B cell (primary cell): ENCODE measurements around the gene CPT1A. TPM values are rescaled to one million over a fixed set of nuclear protein-coding genes. Genes with fewer than 3 reads are reported as not detected.

Source experiments
- ATAC-seq: fragments of 200-7000 bp; cut with Tn5 transposase; one replicate; pipeline ENCODE4 v1.10.0; 2021; ENCODE audit warnings: low read depth, mild to moderate bottlenecking, moderate number of reproducible peaks, moderate library complexity
- CTCF ChIA-PET: fragments of 350-600 bp; sonication (Branson Sonifier 250); formaldehyde crosslinking; loops from one replicate; lab custom pipeline; 2021; ENCODE audit warnings: antibody characterized with exemption, inconsistent platforms; lab: Charles Lee
- POLR2A ChIA-PET: fragments of 350-600 bp; sonication (Branson Sonifier 250); formaldehyde crosslinking; loops from one replicate; lab custom pipeline; 2021; ENCODE audit warnings: antibody characterized with exemption; lab: Charles Lee
- DNase-seq: peaks from one replicate; pipeline ENCODE4 v3.0.0; 2013
- H2AFZ ChIP-seq: 2 replicates; pipeline ENCODE4 v1.6.1; 2012; ENCODE audit warnings: mild to moderate bottlenecking, low read depth, low read length; ENCODE audit not compliant: insufficient read depth, poor library complexity, severe bottlenecking
- H3K27ac ChIP-seq, 2 donors: 1 replicate in 1 of 2; 2 replicates in 1 of 2; pipeline ENCODE4 v1.5.1; 2012 to 2013; ENCODE audit warnings: low read length in 2 of 2, mild to moderate bottlenecking in 2 of 2, moderate library complexity in 1 of 2
- H3K27me3 ChIP-seq, 4 experiments: fragments of 200-600 bp in 1 of 4; sonication (generic) in 1 of 4; replicated peaks in 1 of 4; 1 replicate in 2 of 4; 2 replicates in 2 of 4; pipeline versions ENCODE4 v1.6.1 to v1.7.0; 2013 to 2016; ENCODE audit warnings: low read length in 3 of 4, mild to moderate bottlenecking in 2 of 4, mixed read lengths in 1 of 4, moderate library complexity in 1 of 4; ENCODE audit not compliant: insufficient read depth in 4 of 4, control insufficient read depth in 3 of 4; ENCODE audit errors: control extremely low read depth in 1 of 4
- H3K36me3 ChIP-seq, 2 experiments: replicated peaks in 1 of 2; 1 replicate in 1 of 2; 2 replicates in 1 of 2; pipeline versions ENCODE4 v1.6.1 to v1.7.1; 2013; ENCODE audit warnings: low read length in 1 of 2; ENCODE audit not compliant: insufficient read depth in 2 of 2, control insufficient read depth in 1 of 2; ENCODE audit errors: control extremely low read depth in 1 of 2, extremely low read depth in 1 of 2
- H3K4me1 ChIP-seq, 2 donors: fragments of 200-600 bp in 1 of 2; sonication (generic) in 1 of 2; 1 replicate in 1 of 2; 2 replicates in 1 of 2; pipeline versions ENCODE4 v1.5.1 to v1.6.1; 2013 to 2017; ENCODE audit warnings: low read length in 2 of 2; ENCODE audit not compliant: control insufficient read depth in 2 of 2, insufficient read depth in 2 of 2
- H3K4me2 ChIP-seq: replicated peaks from 2 replicates; pipeline ENCODE3; 2012; ENCODE audit warnings: mild to moderate bottlenecking, low read depth, low read length; ENCODE audit not compliant: poor library complexity, severe bottlenecking
- H3K4me3 ChIP-seq, 5 experiments: fragments of 200-600 bp in 1 of 5; sonication (generic) in 1 of 5; 1 replicate in 3 of 5; 2 replicates in 2 of 5; pipeline versions ENCODE4 v1.5.1 to v1.7.0; 2011 to 2016; ENCODE audit warnings: low read length in 4 of 5, mild to moderate bottlenecking in 4 of 5, low read depth in 2 of 5, control low read depth in 1 of 5, moderate library complexity in 1 of 5; ENCODE audit not compliant: insufficient read depth in 1 of 5; ENCODE audit errors: control extremely low read depth in 1 of 5, extremely low read depth in 1 of 5
- H3K79me2 ChIP-seq: fragments of 200-600 bp; sonication (generic); one replicate; pipeline ENCODE4 v1.6.0; 2016; ENCODE audit warnings: low read length; ENCODE audit not compliant: control insufficient read depth, insufficient read depth
- H3K9ac ChIP-seq: fragments of 200-600 bp; sonication (generic); 2 replicates; pipeline ENCODE4 v1.6.1; 2017; ENCODE audit warnings: mild to moderate bottlenecking, low read length, moderate library complexity
- H3K9me3 ChIP-seq, 3 donors: one replicate each; pipeline versions ENCODE4 v1.6.1 to v1.7.1; 2013; ENCODE audit warnings: low read length in 2 of 3; ENCODE audit not compliant: control insufficient read depth in 2 of 3, insufficient read depth in 1 of 3; ENCODE audit errors: control extremely low read depth in 1 of 3
- H4K20me1 ChIP-seq: 2 replicates; pipeline ENCODE4 v1.6.0; 2012; ENCODE audit warnings: mild to moderate bottlenecking, low read length; ENCODE audit not compliant: insufficient read depth, control insufficient read depth, poor library complexity, severe bottlenecking
- H3K27ac Mint-ChIP-seq: one replicate; pipeline ENCODE4 v1.8.0; 2021; ENCODE audit warnings: mixed read lengths
- H3K27me3 Mint-ChIP-seq: one replicate; pipeline ENCODE4 v1.8.0; 2021; ENCODE audit warnings: mixed read lengths
- H3K4me1 Mint-ChIP-seq: one replicate; pipeline ENCODE4 v1.8.0; 2021; ENCODE audit warnings: mixed read lengths
- H3K4me3 Mint-ChIP-seq: one replicate; pipeline ENCODE4 v1.8.0; 2021; ENCODE audit warnings: mixed read lengths
- H3K9me3 Mint-ChIP-seq: one replicate; pipeline ENCODE4 v1.8.0; 2022; ENCODE audit warnings: mixed read lengths; ENCODE audit not compliant: insufficient read depth
- EZH2 ChIP-seq: IDR thresholded peaks from 2 replicates; pipeline ENCODE4 v1.6.1; 2012; ENCODE audit warnings: borderline replicate concordance, low read depth, mild to moderate bottlenecking, moderate library complexity, low read length; ENCODE audit not compliant: insufficient read depth, poor library complexity, severe bottlenecking
- WGBS: methylation state at CpG from one replicate; pipeline ENCODE4 v1.1.5; 2013; ENCODE audit warnings: missing lambda C conversion rate; ENCODE audit not compliant: insufficient coverage; 5-methylcytosine and 5-hydroxymethylcytosine counted together
- intact Hi-C: fragments of 100-400 bp; cut with micrococcal nuclease; formaldehyde crosslinking; loops from one replicate; pipeline ENCODE4 v1.10.0; 2022
- polyA minus RNA-seq: library from RNA; depleted of rRNA, polyadenylated mRNA; stranded (reverse); fragments of >200 nt; gene quantifications from 2 replicates; pipeline ENCODE4 v1.2.3, GENCODE V29; 2012
- polyA plus RNA-seq: library from polyadenylated mRNA; depleted of rRNA; stranded (reverse); fragments of >200 nt; gene quantifications from 2 replicates; pipeline ENCODE4 v1.2.3, GENCODE V29; 2012
- total RNA-seq, 2 donors: library from RNA; stranded (reverse); fragments of 120-200 nt in 1 of 2; gene quantifications; 1 replicate in 1 of 2; 2 replicates in 1 of 2; pipeline versions ENCODE4 v1.2.3 to v1.2.4, GENCODE V29; 2013 to 2022
- TF ChIP-seq, protein P1 (sequence below): fragments of 200-600 bp; IDR thresholded peaks from one replicate; pipeline ENCODE4 v1.8.0; 2022; ENCODE audit warnings: antibody characterized with exemption, mild to moderate bottlenecking

CPT1A gene
- total RNA-seq (40.8 and 45.2 TPM in 2 replicates), polyA plus RNA-seq (4.7 and 15.6 TPM in 2 replicates), polyA minus RNA-seq (7.6 and 20.6 TPM in 2 replicates)
- 6.4 TPM for total RNA-seq (2013)

DNA sequence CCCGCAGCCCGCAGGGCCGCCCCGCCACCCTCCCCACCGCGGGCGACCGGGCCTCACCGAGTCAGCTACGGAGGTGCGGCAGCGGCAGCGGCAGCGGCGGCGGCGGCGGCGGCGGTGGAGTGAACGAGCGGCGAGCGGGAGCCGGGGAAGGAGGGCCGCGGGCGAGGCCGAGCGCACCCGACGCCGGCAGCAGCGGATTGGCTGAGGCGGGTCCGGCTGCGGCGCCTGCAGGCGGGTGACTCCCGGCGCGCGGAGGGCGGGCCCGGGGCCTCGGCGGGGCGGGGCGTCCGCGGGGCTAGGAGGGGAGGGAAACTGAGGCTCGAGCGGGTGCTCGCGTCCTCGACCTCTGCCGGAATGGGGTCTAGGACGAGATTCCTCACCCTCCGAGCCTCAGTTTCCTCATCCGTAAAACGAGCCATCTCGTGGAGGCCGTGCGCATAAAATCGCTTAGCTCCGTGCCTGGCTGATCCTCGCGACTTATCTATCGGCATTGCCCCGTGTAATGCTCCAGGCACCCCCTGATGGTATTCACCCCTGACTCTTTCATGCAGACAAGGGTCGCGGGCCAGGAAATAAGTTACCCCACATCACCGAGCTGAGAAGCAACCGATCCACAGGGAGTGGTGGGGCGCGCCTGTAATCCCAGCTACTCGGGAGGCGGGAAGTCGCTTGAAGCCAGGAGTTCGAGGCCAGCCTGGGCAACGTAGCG is at the start of gene CPT1A:
TSS of gene CPT1A (minus strand) at position 199 of the 709 bp plus-strand sequence. CDS start 26,442 bp downstream, outside the sequence.
- 3% methylated on average over 82 of the region's 82 CpGs for WGBS
- peak within 1 kb of the TSS; percentile 59 to 88 (median 72) for H3K4me3 ChIP-seq
- POLR2A ChIA-PET, result interaction anchor here (0.5 to 2.3 kb wide), 4 partner anchors 13 to 62 kb away, joined by 3 to 10 read pairs (median 4); partner anchors contain the start of genes IGHMBP2 and MRPL21
- no peaks in the 10 kb centered on the region for H3K27me3 Mint-ChIP-seq
- intact Hi-C loops, result loop anchor here (5.0 to 10.0 kb wide), 2 partner anchors 227 to 455 kb away; no protein-coding TSS in a partner anchor
- peak within 1 kb of the TSS; percentile 97 for H3K27ac Mint-ChIP-seq
- H3K4me1 ChIP-seq, result peaks cover 40 to 61% of the 10 kb centered on the region in 2 donors
- peak within 1 kb of the TSS; percentile 93 for H2AFZ ChIP-seq
- DNase-seq, result peak; percentile 75
- H3K9ac ChIP-seq, result peak within 1 kb of the TSS; percentile 76
- CTCF ChIA-PET, result interaction anchor here (1.4 to 4.3 kb wide), 5 partner anchors 15 to 257 kb away, joined by 5 to 70 read pairs (median 32); no protein-coding TSS in a partner anchor
- H3K4me2 ChIP-seq, result peak within 1 kb of the TSS; percentile 91
- peaks cover 52% of the 10 kb centered on the region for H3K4me1 Mint-ChIP-seq
- no peaks in the 10 kb centered on the region for H3K9me3 ChIP-seq
- peak within 1 kb of the TSS; percentile 57 to 76 for H3K27ac ChIP-seq
- peak within 1 kb of the TSS; percentile 93 for H3K4me3 Mint-ChIP-seq
- no peak for TF ChIP-seq EZH2
- TF ChIP-seq, protein P1, sequence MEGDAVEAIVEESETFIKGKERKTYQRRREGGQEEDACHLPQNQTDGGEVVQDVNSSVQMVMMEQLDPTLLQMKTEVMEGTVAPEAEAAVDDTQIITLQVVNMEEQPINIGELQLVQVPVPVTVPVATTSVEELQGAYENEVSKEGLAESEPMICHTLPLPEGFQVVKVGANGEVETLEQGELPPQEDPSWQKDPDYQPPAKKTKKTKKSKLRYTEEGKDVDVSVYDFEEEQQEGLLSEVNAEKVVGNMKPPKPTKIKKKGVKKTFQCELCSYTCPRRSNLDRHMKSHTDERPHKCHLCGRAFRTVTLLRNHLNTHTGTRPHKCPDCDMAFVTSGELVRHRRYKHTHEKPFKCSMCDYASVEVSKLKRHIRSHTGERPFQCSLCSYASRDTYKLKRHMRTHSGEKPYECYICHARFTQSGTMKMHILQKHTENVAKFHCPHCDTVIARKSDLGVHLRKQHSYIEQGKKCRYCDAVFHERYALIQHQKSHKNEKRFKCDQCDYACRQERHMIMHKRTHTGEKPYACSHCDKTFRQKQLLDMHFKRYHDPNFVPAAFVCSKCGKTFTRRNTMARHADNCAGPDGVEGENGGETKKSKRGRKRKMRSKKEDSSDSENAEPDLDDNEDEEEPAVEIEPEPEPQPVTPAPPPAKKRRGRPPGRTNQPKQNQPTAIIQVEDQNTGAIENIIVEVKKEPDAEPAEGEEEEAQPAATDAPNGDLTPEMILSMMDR, result no peak
- H3K9me3 Mint-ChIP-seq, result no peaks in the 10 kb centered on the region
- peak; percentile 48 for ATAC-seq
- no peaks in the 10 kb centered on the region for H3K27me3 ChIP-seq
- peaks cover 3% of the 10 kb centered on the region for H3K79me2 ChIP-seq
- no peaks in the 10 kb centered on the region for H3K36me3 ChIP-seq
- no peaks in the 10 kb centered on the region for H4K20me1 ChIP-seq
